ENCODE data around the gene IRAG1. TPM values are rescaled to one million over a fixed set of nuclear protein-coding genes. Genes with fewer than 3 reads are reported as not detected.

The IRAG1 gene
- total and polyA plus RNA-seq, 7 donors: 1.4 to 9.4 (median 3.9) TPM

- WGBS, 3 donors: 79 to 94% (median 91%) methylated on average over 2 of the region's 2 CpGs
- TF ChIP-seq CTCF (IDR thresholded peaks at IDR 0.05): no peak
- intact Hi-C loops (cut with DNase I): loop anchor here (5.0 kb wide), 3 partner anchors 91 to 246 kb away; partner anchors contain the start of gene RNF141 (in 1 of the 2)
- Histone ChIP-seq H3K4me3 (no peak overlapping the region), H3K27me3 (ENCODE audit: insufficient read depth in 3 of 3, low read length in 2 of 3) (no peaks in the 10 kb centered on the region), H3K27ac (no peak overlapping the region), H3K9me3 (no peaks in the 10 kb centered on the region), H3K4me1 (peaks cover 18% of the 10 kb centered on the region), H3K36me3 (ENCODE audit: insufficient read depth in 1 of 2, low read depth in 1 of 2) (no peaks in the 10 kb centered on the region)
- ATAC-seq (no peak), DNase-seq (no peak)
Observed at GRCh38 chr11:10653261-10653660, 40.3 kb downstream of the IRAG1 start.

GRCh38 chr11:10651656-10652361 lies 41.7 kb downstream of the IRAG1 start:
- Histone ChIP-seq H3K4me3 (no peak overlapping the region), H3K9me3 (no peaks in the 10 kb centered on the region), H3K36me3 (ENCODE audit: insufficient read depth in 1 of 2, low read depth in 1 of 2) (no peaks in the 10 kb centered on the region), H3K4me1 (peaks cover 11% of the 10 kb centered on the region), H3K27me3 (ENCODE audit: insufficient read depth in 3 of 3, low read length in 2 of 3) (no peaks in the 10 kb centered on the region), H3K27ac (no peak overlapping the region)
- WGBS, 3 donors: 71 to 76% (median 73%) methylated on average over 13 to 15 of the region's 15 CpGs
- intact Hi-C loops (cut with DNase I): loop anchor here (5.0 kb wide), 3 partner anchors 90 to 245 kb away; partner anchors contain the start of gene RNF141 (in 1 of the 2)
- DNase-seq: peak in 1 of 2 donors; percentile 19
- ATAC-seq: no peak
- TF ChIP-seq CTCF (IDR thresholded peaks at IDR 0.05): no peak

GRCh38 chr11:10650630-10651029 lies 42.9 kb downstream of the IRAG1 start:
- 66 to 74% (median 73%) methylated on average over 2 of the region's 2 CpGs for WGBS, 3 donors
- no peak overlapping the region for H3K27ac ChIP-seq
- no peak for TF ChIP-seq CTCF (IDR thresholded peaks at IDR 0.05)
- peaks cover 6% of the 10 kb centered on the region for H3K4me1 ChIP-seq
- ATAC-seq (no peak), DNase-seq (no peak)
- H3K36me3 ChIP-seq (ENCODE audit: insufficient read depth in 1 of 2, low read depth in 1 of 2): no peaks in the 10 kb centered on the region
- H3K4me3 ChIP-seq: no peak overlapping the region
- H3K9me3 ChIP-seq: no peaks in the 10 kb centered on the region
- intact Hi-C loops (cut with DNase I): loop anchor here (5.0 kb wide), 3 partner anchors 88 to 243 kb away; partner anchors contain the start of gene RNF141 (in 1 of the 2)
- H3K27me3 ChIP-seq (ENCODE audit: insufficient read depth in 3 of 3, low read length in 2 of 3): no peaks in the 10 kb centered on the region

- H3K9me3 ChIP-seq: no peaks in the 10 kb centered on the region
- no peak overlapping the region for H3K27ac ChIP-seq
- TF ChIP-seq CTCF (IDR thresholded peaks at IDR 0.05): no peak
- ATAC-seq: no peak
- no peak overlapping the region for H3K4me3 ChIP-seq
- intact Hi-C loops (cut with DNase I): loop anchor here (5.0 kb wide), 3 partner anchors 88 to 243 kb away; partner anchors contain the start of gene RNF141 (in 1 of the 2)
- peaks cover 4% of the 10 kb centered on the region for H3K4me1 ChIP-seq
- WGBS, 3 donors: 7 to 73% (median 8%) methylated on average over 1 of the region's 1 CpG
- no peak for DNase-seq
- no peaks in the 10 kb centered on the region for H3K36me3 ChIP-seq (ENCODE audit: insufficient read depth in 1 of 2, low read depth in 1 of 2)
- no peaks in the 10 kb centered on the region for H3K27me3 ChIP-seq (ENCODE audit: insufficient read depth in 3 of 3, low read length in 2 of 3)
Observed at GRCh38 chr11:10650166-10650565, 43.4 kb downstream of the IRAG1 start.
